Calu3 (cell line): ENCODE measurements around the gene DCAF12. TPM values are rescaled to one million over a fixed set of nuclear protein-coding genes. Genes with fewer than 3 reads are reported as not detected.

Experiments used
- BruUV-seq: library from RNA; stranded (reverse); fragments of 400-500 nt; replicated peaks from 2 replicates; lab custom pipeline; 2021; lab: Mats Ljungman, UMichigan
- CTCF ChIA-PET: fragments of 300-600 bp; sonication (Branson Sonifier 250); formaldehyde crosslinking; loops from one replicate; lab custom pipeline; 2022; ENCODE audit warnings: antibody characterized with exemption; lab: Charles Lee
- DNase-seq: peaks from one replicate; pipeline ENCODE4 v3.0.0; 2022
- H3K27ac Mint-ChIP-seq: one replicate; pipeline ENCODE4 v1.8.0; 2022; ENCODE audit warnings: mixed read lengths; ENCODE audit not compliant: unreplicated experiment
- H3K27me3 Mint-ChIP-seq: one replicate; pipeline ENCODE4 v1.8.0; 2022; ENCODE audit warnings: mixed read lengths; ENCODE audit not compliant: unreplicated experiment
- H3K36me3 Mint-ChIP-seq: one replicate; pipeline ENCODE4 v1.8.0; 2022; ENCODE audit warnings: mild to moderate bottlenecking, moderate library complexity, mixed read lengths; ENCODE audit not compliant: insufficient read depth, unreplicated experiment
- H3K4me1 Mint-ChIP-seq: one replicate; pipeline ENCODE4 v1.8.0; 2022; ENCODE audit warnings: mild to moderate bottlenecking, low read depth, mixed read lengths; ENCODE audit not compliant: unreplicated experiment
- H3K4me3 Mint-ChIP-seq: one replicate; pipeline ENCODE4 v1.8.0; 2022; ENCODE audit warnings: mild to moderate bottlenecking, low read depth, moderate library complexity, mixed read lengths; ENCODE audit not compliant: unreplicated experiment
- H3K9me3 Mint-ChIP-seq: one replicate; pipeline ENCODE4 v1.8.0; 2022; ENCODE audit warnings: low read depth, mixed read lengths; ENCODE audit not compliant: unreplicated experiment
- intact Hi-C: fragments of 100-400 bp; cut with micrococcal nuclease; formaldehyde crosslinking; loops from one replicate; pipeline ENCODE4 v1.10.0; 2022; ENCODE audit not compliant: unreplicated experiment
- total RNA-seq: library from RNA; stranded (reverse); gene quantifications from 2 replicates; pipeline ENCODE4 v1.2.3, GENCODE V29; 2022
- TF ChIP-seq, protein P1 (sequence below): fragments of 200-600 bp; IDR thresholded peaks from one replicate; pipeline ENCODE4 v1.8.0; 2022; ENCODE audit warnings: antibody characterized with exemption; ENCODE audit not compliant: unreplicated experiment

Gene DCAF12
- total RNA-seq, 1 experiment from 2014 or later, result 20.8 TPM

DNA sequence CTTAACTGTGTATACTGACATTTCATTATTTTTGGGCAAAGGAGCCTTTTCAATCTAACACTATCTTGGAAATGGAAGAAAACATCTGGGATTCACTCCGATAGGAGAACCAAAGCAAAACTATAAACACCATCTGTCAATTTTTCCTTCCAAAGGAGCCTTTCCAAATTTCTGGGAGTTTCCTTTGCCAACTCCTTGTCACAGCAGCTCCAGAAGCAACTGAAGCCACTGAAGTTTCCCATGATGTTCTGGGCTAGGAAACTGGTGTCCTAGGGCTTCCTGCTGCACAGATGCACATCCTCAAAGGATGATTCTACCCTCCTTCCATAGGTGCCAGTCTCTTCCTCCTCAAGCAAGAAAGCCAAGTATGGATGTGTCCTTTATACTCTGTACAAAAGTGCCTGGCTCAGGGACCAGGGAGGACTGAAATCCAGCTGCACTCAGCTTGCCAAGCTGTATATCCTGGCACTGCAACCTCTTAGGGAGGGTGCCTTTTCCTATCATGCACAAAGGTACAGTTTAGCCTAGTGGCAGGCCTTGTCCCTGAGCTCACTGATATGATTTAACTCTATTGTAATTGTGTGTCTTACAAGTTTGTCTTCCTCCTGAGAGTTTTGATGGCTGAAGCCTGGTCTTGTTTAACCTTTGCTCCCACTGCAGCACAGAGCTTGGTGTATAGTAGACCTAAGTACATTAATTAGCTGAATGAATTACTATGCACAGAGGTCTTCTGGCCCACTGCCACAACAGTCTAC lies 43.9 kb upstream of the DCAF12 start:
- Mint-ChIP-seq H3K4me1 (peaks cover 2% of the 10 kb centered on the region), H3K4me3 (no peak overlapping the region), H3K27ac (no peak overlapping the region), H3K36me3 (no peaks in the 10 kb centered on the region), H3K27me3 (no peaks in the 10 kb centered on the region), H3K9me3 (no peaks in the 10 kb centered on the region)
- BruUV-seq, result no TSS peak
- intact Hi-C loops, result no loop called here
- CTCF ChIA-PET, result interaction anchor here (0.7 kb wide), 1 partner anchor 27 kb away, joined by 3 read pairs; no protein-coding TSS in a partner anchor
- TF ChIP-seq, protein P1, sequence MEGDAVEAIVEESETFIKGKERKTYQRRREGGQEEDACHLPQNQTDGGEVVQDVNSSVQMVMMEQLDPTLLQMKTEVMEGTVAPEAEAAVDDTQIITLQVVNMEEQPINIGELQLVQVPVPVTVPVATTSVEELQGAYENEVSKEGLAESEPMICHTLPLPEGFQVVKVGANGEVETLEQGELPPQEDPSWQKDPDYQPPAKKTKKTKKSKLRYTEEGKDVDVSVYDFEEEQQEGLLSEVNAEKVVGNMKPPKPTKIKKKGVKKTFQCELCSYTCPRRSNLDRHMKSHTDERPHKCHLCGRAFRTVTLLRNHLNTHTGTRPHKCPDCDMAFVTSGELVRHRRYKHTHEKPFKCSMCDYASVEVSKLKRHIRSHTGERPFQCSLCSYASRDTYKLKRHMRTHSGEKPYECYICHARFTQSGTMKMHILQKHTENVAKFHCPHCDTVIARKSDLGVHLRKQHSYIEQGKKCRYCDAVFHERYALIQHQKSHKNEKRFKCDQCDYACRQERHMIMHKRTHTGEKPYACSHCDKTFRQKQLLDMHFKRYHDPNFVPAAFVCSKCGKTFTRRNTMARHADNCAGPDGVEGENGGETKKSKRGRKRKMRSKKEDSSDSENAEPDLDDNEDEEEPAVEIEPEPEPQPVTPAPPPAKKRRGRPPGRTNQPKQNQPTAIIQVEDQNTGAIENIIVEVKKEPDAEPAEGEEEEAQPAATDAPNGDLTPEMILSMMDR, result no peak
- no peak for DNase-seq

DNA sequence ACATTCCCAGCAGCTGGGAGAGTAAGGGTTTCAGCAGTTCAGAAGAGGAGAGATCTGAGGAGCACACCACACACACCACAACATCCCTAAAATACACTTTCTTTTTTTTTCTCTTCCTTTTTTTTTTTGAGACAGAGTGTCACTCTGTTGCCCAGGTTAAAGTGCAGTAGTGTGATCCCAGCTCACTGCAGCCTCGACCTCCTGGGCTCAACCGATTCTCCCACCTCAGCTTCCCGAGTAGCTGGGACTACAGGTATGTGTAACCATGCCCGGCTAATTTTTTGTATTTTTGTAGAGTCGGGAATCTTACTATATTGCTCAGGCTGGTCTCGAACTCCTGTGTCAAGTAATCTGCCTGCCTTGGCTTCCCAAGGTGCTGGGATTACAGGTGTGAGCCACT lies 42.6 kb upstream of the DCAF12 start:
- H3K27ac Mint-ChIP-seq, result no peak overlapping the region
- CTCF ChIA-PET, result no interaction called here
- DNase-seq, result no peak
- no peaks in the 10 kb centered on the region for H3K4me1 Mint-ChIP-seq
- TF ChIP-seq, protein P1, result no peak
- BruUV-seq, result no TSS peak
- no peaks in the 10 kb centered on the region for H3K27me3 Mint-ChIP-seq
- H3K4me3 Mint-ChIP-seq, result no peak overlapping the region
- H3K36me3 Mint-ChIP-seq, result no peaks in the 10 kb centered on the region
- no peaks in the 10 kb centered on the region for H3K9me3 Mint-ChIP-seq
- intact Hi-C loops, result no loop called here

DNA sequence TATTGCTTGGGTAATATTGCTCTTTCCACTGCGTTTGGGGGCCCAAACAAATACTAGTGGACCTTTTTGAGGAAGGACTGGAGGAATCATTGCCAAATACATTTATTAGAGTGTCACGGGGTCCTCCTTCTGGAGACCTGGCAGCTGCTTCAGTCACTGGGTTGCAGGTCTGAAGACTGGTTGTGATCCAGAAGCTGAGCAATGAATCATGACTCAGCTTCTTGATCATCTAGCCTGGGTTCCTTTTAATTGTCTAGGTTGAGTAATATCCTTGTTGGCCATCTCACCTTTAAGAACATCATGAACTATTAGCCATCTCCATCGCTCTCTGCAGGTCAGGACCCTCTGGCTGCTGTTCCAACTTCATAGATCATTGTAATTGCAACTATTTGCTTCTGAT lies 36.9 kb upstream of the DCAF12 start:
- intact Hi-C loops, result no loop called here
- no peak overlapping the region for H3K27ac Mint-ChIP-seq
- CTCF ChIA-PET, result interaction anchor here (0.6 kb wide), 1 partner anchor 24 kb away, joined by 9 read pairs; no protein-coding TSS in a partner anchor
- no TSS peak for BruUV-seq
- no peaks in the 10 kb centered on the region for H3K36me3 Mint-ChIP-seq
- H3K4me1 Mint-ChIP-seq, result no peaks in the 10 kb centered on the region
- TF ChIP-seq, protein P1, result no peak
- H3K9me3 Mint-ChIP-seq, result no peaks in the 10 kb centered on the region
- no peak for DNase-seq
- H3K4me3 Mint-ChIP-seq, result no peak overlapping the region
- H3K27me3 Mint-ChIP-seq, result no peaks in the 10 kb centered on the region

DNA sequence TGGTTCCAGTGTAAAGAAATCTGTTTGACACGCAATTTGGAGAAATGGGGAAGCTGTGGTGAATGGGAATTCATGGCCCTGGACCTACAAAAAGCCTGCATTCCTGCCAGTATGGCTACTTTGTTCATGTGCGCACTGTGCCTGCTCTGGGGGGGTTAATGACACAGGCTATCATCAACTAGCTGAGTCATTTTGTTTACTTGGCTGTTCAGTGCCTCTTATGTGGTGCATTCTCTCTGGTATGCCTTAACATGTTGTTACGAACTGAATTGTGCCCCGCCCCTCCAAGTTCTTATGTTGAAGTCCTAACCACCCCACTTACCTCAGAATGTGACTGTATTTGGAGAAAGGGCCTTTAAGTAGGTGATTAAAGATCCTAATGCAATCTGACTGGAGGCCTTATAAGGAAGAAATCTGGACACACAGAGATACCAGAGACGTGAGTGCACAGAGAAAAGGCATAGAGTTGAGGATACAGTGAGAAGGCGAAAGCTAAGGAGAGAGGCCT lies 31.9 kb upstream of the DCAF12 start:
- Mint-ChIP-seq H3K36me3 (no peaks in the 10 kb centered on the region), H3K4me3 (no peak overlapping the region), H3K27me3 (no peaks in the 10 kb centered on the region), H3K27ac (no peak overlapping the region), H3K4me1 (no peaks in the 10 kb centered on the region), H3K9me3 (no peaks in the 10 kb centered on the region)
- no TSS peak for BruUV-seq
- DNase-seq, result no peak
- CTCF ChIA-PET, result no interaction called here
- intact Hi-C loops, result no loop called here
- TF ChIP-seq, protein P1, result no peak
